ENCODE measurements around the gene CBX2.

CBX2 gene

GRCh38 chr17:79812353-79813258 lies 34.7 kb downstream of the CBX2 start:
- peak; percentile 52 for DNase-seq (ENCODE audit: low spot score)

GRCh38 chr17:79813297-79814126 lies 35.6 kb downstream of the CBX2 start:
- peak; percentile 76 for DNase-seq (ENCODE audit: low spot score)

- no peak for DNase-seq (ENCODE audit: low spot score)
Observed at GRCh38 chr17:79814127-79814973, 36.4 kb downstream of the CBX2 start.

- DNase-seq (ENCODE audit: low spot score) = peak; percentile 75
Observed at GRCh38 chr17:79814974-79815835, 37.3 kb downstream of the CBX2 start.

GRCh38 chr17:79815836-79816461 lies 38.0 kb downstream of the CBX2 start:
- DNase-seq (ENCODE audit: low spot score) = no peak

- no peak for DNase-seq (ENCODE audit: low spot score)
Observed at GRCh38 chr17:79818026-79818758, 40.2 kb downstream of the CBX2 start.

GRCh38 chr17:79819085-79819484 lies 41.1 kb downstream of the CBX2 start:
- DNase-seq (ENCODE audit: low spot score) = no peak

GRCh38 chr17:79819534-79820276 lies 41.8 kb downstream of the CBX2 start:
- no peak for DNase-seq (ENCODE audit: low spot score)

- DNase-seq (ENCODE audit: low spot score) = no peak
Observed at GRCh38 chr17:79820959-79821330, 43.0 kb downstream of the CBX2 start.

GRCh38 chr17:79821331-79822095 lies 43.6 kb downstream of the CBX2 start:
- DNase-seq (ENCODE audit: low spot score) = no peak

GRCh38 chr17:79822583-79823124 lies 44.7 kb downstream of the CBX2 start:
- DNase-seq (ENCODE audit: low spot score) = no peak

- no peak for DNase-seq (ENCODE audit: low spot score)
Observed at GRCh38 chr17:79824234-79824633, 46.3 kb downstream of the CBX2 start.

GRCh38 chr17:79824893-79825579 lies 47.1 kb downstream of the CBX2 start:
- no peak for DNase-seq (ENCODE audit: low spot score)

GRCh38 chr17:79825580-79825921 lies 47.6 kb downstream of the CBX2 start:
- DNase-seq (ENCODE audit: low spot score) = no peak

GRCh38 chr17:79826204-79826680 lies 48.3 kb downstream of the CBX2 start:
- DNase-seq (ENCODE audit: low spot score) = no peak

- DNase-seq (ENCODE audit: low spot score) = no peak
Observed at GRCh38 chr17:79826841-79827578, 49.1 kb downstream of the CBX2 start.

- no peak for DNase-seq (ENCODE audit: low spot score)
Observed at GRCh38 chr17:79829004-79829403, 51.1 kb downstream of the CBX2 start.
